Fibroblast of lung (primary cell): ENCODE measurements around the gene KIF13A.

Experiments
- EZH2 ChIP-seq: IDR thresholded peaks from 2 replicates; pipeline ENCODE4 v1.5.1; 2012; ENCODE audit warnings: low read length, control low read depth, mild to moderate bottlenecking; ENCODE audit errors: missing control alignments
- TF ChIP-seq, protein P1 (sequence below), 2 donors: IDR thresholded peaks in 1 of 2; conservative IDR thresholded peaks in 1 of 2; 1 replicate in 1 of 2; 2 replicates in 1 of 2; pipeline ENCODE4 v1.5.1; 2011 to 2012; ENCODE audit warnings: low read length in 2 of 2, control low read depth in 1 of 2, inconsistent platforms in 1 of 2, low read depth in 1 of 2, mild to moderate bottlenecking in 1 of 2

DNA sequence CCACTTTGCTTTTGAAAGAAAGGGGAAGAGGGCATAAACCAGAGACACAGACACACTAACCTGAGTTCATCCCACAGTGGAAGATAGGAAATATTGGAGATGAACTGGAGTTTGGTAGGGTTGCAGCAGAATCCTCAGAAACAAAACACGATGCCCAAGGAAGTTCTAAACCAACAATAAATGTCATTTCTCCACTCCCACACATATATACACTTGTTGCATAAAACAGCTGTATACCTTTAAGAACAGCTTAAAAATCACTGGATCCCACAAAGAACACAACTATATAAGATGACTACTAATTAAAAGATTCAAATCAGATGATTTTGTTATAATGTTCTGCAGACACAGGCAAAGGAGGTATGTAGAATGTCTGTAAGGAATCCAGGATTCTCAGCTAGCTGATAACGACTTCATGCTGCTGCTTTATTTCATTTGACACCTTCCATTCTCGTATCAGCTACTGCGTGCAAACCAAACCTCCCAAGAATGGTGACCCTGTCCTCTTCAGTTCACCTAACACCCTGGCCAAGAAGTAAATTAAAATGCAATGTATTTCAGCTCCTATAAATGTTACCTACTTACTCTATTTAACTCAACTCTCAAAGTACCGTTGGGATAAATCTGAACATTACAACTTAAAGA, 14.3 kb downstream of the KIF13A start:
- TF ChIP-seq EZH2: no peak
- TF ChIP-seq, protein P1, sequence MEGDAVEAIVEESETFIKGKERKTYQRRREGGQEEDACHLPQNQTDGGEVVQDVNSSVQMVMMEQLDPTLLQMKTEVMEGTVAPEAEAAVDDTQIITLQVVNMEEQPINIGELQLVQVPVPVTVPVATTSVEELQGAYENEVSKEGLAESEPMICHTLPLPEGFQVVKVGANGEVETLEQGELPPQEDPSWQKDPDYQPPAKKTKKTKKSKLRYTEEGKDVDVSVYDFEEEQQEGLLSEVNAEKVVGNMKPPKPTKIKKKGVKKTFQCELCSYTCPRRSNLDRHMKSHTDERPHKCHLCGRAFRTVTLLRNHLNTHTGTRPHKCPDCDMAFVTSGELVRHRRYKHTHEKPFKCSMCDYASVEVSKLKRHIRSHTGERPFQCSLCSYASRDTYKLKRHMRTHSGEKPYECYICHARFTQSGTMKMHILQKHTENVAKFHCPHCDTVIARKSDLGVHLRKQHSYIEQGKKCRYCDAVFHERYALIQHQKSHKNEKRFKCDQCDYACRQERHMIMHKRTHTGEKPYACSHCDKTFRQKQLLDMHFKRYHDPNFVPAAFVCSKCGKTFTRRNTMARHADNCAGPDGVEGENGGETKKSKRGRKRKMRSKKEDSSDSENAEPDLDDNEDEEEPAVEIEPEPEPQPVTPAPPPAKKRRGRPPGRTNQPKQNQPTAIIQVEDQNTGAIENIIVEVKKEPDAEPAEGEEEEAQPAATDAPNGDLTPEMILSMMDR (conservative IDR thresholded peaks at IDR 0.05 in 1 of 2, IDR thresholded peaks at IDR 0.05 in 1 of 2; ENCODE audit: low read depth in 1 of 2, low read length in 2 of 2): no peak
